HK-2 (cell line): ENCODE data around the gene ANAPC2.

Experiments
- DNase-seq: peaks from one replicate; pipeline ENCODE4 v3.0.0-alpha.2; 2018; ENCODE audit not compliant: unreplicated experiment

The ANAPC2 gene

DNA sequence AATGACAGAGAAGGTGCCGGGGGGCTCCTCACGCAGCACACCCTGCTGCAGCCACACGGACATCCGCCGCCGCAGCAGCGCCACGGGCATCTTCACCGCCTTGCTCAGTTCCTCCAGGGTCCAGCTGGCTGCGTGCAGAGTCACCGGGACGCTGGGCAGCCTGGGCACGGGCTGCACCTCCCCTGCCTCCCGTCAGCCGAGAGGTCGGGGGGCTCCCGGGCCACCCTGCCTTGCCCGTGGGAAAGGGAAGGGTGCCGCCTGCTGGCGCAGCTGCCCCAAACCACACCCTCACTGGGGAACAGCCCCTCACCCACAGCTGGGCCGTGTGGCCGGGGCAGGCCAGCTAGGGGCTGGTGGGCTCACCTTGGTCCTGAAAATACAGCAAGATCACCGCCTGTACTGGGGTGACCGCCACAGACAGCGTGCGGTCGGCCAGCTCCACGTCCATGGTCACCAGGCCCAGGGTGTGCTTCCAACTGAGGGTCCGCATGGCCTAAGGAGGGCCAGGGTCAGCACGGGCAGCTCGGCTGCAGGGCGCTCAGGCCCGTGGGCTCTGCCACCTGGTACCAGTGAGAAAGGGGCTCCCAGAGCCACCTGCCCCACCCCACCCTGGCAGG, 12.9 kb downstream of the ANAPC2 start:
- no peak for DNase-seq

DNA sequence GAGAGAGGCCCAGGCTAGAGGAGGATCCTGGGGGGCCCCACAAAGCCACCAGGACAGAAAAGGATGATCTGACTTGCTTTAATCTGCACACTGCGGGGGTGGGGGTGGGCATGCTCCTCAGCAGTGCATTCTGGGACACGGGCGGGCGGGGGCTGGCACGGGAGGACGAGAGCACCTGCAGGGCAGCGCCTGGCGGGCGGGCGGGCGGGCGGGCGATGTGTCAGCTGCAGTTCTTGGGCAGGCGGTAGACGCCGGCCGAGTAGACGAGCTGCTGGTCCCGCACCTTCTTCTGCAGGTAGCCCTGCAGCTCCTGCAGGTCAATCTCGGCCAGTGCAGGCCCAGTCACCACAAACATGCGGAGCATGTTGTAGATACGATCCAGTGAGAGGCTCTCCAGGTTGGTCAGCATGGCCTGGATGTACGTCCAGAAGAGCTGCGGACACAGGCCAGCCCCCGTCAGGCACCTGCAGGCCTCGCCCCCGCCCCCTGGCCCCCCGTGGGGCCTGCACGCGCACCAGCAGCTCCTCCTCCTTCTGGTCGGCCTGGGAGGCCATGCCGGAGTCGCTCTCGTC, 13.6 kb downstream of the ANAPC2 start:
- no peak for DNase-seq

DNA sequence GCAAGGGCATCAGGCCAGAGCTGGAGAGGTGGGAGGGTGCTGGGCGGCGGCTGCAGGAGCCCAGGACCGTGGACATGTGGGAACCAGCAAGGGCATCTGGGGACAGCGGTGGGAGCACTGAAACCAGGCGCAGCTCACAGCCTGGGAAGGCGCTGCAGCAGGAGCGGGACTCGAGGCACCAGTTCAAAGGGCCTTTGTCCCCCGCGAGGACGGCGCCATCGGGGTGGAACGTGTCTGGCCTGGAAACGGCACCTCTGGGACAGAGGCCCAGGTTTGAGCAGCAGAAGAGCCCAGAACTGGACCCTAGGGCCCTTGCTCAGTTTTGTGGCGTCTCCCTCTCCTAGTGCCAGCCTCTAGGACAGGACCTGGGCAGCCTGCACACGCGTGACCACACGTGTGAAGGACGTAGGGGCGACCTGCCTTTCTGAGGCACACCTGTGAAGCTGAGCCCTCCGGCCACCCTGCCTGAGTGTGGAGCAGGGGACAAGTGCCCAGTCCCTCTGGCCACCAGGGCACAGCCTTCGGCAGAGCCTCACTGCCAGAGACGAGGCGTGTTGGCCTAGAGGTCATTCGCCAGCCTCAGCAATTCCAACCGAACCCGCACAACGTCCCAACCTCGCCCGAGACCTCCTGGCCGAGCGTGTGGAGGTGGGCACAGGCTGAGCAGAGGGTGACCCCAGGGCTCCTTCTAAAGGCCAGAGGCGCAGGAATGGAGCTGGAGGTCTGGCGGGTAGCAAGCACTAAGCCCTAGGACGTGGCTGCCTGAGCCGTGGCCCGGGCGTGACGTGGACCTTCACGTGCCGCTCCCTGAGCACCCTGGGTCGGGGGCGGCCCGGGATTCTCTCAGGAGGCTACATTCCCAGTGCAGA, 14.3 kb downstream of the ANAPC2 start:
- DNase-seq, result no peak

DNA sequence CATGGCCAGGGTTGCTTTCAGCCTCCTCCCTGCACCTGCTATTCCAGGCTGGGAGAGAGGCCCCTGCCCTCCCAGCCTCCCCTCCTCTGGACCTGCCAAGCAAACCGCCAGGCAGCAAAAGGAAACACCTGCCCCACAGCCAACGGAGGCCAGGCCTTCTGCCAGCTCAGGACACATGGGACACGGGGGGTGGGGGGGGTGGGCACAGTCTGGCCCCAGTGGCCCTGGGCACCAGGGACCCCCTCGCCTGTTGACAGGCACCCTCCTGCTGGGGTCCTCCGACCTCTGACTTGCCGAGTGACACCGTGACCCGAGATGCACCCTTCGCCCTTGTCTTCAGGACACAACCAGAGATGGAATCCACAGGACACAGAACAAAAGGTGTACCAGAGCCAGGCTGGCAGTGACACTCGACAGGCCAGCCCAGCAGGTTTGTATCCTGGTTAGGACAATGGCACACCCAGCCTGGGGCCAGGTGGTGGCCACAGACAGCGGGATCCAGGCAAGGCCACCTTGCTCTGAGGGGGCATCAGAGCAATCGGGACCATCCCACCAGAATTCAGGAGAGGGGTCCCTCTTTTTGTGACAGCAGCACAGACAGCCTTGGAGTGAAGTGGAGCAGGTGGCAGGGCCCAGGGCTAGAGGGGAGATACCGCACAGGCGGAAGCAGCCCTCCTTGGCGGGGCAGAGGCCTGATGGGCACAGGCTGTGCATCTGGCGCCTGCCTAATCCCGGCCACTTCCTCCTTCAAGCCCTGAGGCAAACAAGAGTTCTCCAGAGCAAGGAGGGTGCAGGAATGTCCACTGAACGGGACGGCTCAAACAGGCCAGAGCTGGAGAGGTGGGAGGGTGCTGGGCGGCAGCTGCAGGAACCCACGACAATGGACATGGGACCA, 15.2 kb downstream of the ANAPC2 start:
- DNase-seq, result no peak

DNA sequence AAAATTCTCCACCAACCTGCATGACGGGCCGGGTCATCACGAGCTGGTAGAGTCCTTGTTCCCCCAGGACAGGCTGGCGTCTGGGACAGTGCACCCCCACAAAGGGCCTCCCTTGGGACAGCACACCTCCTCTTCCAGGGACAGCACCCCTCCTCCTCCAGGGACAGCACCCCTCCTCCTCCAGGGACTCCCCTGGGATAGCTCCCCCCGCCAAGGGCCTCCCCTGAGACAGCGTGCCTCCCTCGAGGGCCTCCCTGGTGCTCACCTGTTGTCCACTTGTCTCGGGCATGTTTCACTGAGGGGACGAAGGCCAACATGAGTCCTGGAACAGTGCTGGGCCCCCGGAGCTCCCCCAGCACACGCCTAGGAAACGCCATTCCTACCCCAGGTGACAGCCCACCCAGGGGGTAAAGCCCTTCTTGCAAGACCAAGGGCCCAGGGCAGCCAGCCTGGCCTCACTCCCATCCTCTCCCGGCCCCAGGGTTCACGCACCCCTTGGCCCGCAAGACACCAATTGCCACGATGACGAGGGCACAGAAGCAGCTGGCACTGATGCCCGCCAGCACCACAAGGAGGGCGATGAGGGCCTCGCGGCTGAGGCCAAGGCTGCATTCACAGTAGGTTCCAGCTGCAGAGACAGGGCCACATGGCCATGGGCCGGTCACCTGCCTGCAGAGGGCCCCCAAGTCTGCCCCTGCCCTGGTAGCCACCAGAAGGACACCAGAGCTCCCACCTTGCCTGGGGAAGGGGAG, 17.0 kb downstream of the ANAPC2 start:
- no peak for DNase-seq

DNA sequence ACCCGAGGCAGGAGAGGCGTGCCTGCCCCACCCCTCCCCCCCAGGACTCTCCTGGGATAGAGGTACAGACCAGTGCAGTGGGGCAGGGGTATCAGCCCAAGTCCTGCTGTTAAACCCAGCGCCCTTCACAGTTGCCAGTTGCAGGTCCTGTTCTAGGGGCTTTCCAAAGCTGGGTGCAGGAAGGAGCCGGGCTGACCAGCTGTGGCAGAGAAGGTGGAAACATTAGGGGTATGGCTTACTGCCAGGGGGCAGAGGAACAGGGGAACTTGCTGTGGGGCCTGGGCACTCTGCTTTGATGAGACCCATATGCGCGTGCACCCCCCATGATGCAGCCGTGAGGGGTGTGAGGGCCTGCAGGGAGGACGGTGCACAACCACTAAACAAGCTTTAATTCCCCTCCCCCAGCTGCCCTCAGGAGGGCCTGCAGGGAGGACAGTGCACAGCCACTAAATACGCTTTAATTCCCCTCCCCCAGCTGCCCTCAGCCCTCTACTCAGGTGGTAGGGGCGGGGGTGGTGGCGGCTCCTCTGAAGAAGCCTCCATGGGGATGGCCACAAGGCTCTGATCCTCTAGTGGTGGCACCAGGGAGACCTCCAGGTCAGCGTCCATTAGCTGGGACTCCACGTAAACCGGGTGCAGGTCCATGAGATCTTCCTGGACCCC, 17.7 kb downstream of the ANAPC2 start:
- DNase-seq, result no peak

DNA sequence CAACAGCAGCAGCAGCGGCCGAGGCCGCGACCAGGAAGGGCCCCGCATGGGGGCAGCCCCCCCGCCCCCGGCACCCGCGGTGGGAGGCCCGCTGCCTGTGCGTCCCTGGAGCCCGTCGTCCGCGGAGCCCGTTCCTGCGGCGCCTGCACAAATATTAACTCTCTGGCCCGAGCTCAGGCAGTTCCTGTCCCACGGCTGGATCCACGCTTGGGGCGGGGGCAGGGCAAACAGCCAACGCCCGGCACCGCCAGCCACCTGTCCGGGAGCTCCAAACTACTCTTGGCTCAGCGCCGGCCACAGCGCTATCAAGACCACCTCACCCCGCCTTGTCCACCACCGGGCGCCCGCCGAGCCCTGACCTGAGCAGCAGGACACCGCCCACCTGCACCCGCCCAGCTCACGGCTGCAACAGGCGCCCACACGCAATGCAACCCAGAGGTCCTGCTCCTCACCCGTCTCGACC, 18.4 kb downstream of the ANAPC2 start, which contains the start of gene LRRC26:
Gene LRRC26, minus strand, starts transcription at position 156 of the 463 bp plus-strand sequence. Its CDS starts 108 bp downstream, at position 48.
- no peak for DNase-seq

DNA sequence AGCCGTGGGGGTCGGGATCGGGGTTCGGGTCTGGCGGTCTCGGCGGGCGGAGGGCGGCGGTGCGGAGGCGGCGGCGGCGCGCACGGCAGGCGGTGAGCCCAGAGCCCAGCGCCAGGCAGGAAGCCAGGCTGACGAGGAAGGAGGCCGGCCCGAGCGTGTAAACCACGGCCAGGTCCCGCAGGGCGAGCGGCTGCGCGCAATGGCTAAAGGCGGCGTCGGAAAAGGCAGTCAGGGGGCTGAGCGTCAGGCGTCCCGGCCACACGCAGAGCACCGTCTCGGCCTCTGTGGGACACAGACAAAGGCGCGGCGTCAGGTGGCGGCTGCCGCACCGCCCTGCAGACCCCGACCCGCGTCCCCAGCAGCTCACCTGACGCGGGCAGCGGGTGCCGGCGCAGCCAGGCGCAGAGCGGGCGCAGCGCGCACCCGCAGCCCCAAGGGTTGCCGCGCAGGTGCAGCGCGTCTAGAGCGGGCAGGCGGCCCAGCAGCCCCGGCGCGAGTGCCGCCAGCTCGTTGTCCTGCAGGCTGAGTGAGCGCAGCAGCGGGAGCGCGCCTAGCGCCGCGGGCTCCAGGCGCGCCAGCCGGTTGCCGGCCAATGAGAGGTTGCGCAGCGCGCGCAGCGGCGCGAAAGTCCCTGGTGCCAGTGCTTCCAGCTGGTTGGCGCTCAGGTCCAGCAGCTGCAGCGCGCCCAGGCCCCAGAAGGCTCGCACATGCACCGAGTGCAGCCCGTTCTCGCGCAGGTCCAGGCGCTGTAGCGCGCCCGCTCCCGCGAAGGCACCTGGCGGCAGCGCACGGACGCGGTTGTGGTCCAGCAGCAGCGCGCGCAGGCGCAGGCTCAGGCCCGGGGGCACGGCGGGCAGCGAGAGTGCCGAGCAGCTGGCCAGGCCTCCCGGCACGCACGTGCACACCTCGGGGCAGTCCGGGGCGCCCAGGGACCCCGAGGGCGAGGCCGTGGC, 19.2 kb downstream of the ANAPC2 start:
- DNase-seq, result peak; percentile 46

DNA sequence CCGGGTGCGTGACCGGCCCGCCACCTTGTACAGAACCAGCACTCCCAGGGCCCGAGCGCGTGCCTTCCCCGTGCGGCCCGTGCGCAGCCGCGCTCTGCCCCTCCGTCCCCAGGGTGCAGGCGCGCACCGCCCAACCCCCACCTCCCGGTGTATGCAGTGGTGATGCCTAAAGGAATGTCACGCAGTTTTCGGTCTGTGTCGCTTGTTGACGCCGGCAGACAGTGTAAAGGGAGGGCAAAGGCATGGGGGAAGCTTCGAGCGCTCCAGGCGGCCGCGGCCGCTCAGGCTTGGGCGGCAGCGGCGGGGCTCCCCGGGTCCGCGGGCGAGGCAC, 19.8 kb downstream of the ANAPC2 start:
- DNase-seq, result peak; percentile 22

DNA sequence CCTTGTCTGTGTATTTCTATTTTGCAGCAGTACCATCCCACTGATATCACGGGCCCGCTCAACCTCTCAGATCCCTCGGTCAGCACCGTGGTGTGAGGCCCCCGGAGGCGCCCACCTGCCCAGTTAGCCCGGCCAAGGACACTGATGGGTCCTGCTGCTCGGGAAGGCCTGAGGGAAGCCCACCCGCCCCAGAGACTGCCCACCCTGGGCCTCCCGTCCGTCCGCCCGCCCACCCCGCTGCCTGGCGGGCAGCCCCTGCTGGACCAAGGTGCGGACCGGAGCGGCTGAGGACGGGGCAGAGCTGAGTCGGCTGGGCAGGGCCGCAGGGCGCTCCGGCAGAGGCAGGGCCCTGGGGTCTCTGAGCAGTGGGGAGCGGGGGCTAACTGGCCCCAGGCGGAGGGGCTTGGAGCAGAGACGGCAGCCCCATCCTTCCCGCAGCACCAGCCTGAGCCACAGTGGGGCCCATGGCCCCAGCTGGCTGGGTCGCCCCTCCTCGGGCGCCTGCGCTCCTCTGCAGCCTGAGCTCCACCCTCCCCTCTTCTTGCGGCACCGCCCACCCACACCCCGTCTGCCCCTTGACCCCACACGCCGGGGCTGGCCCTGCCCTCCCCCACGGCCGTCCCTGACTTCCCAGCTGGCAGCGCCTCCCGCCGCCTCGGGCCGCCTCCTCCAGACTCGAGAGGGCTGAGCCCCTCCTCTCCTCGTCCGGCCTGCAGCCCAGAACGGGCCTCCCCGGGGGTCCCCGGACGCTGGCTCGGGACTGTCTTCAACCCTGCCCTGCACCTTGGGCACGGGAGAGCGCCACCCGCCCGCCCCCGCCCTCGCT, 20.4 kb downstream of the ANAPC2 start:
- peak; percentile 33 for DNase-seq

DNA sequence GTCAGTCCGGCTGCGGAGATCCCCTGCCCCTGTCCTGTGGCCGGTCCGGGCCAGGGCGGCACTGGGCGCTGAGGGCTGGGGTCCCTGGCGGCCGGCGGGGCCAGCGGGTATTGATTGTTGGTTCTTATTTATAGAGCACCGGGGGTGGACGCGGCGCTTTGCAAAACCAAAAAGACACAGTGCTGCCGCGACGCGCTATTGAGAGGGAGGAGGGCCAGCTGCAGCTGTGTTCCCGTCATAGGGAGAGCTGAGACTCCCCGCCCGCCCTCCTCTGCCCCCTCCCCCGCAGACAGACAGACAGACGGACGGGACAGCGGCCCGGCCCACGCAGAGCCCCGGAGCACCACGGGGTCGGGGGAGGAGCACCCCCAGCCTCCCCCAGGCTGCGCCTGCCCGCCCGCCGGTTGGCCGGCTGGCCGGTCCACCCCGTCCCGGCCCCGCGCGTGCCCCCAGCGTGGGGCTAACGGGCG, 21.0 kb downstream of the ANAPC2 start:
- no peak for DNase-seq

DNA sequence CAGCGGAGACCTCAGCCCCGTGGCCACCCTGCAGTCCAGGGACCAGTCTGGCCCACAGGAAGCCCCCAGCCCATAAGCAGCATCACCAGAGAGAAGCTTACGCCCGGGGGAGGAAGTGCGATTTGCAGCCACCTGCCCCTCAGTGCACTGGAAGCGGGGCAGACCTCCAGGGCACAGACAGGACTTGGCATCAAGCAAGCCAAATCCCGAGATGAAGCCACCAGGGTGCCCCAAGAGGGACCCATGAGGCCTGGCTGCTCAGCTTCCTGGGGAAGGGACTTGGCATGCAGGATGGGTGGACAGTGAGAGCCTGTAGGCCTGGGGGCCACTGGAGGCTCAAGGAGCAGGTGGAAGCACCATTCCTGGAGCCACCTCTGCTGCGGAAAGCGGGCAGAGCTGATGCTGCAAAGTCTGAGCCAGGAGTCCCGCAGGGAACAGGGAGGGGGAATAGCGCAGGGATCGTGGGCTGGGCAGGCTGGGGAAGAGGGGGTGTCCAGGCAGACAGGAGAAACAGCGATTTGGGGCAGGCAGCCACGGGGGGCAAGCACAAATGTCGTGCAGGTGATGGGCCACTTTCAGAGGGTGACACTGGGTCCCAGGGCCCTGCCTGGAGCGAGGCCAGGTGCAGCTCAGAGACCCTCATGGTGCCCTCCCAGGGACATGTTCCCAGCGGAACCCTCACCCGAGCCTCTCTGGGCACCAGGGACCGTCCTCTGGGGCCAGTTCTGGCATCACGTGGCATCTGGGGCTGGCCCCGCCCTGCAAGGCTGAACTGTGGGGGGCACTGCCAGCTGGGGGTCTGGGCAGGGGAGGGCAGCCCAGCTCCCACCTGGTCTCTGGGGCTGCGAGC, 21.8 kb downstream of the ANAPC2 start:
- DNase-seq, result no peak

DNA sequence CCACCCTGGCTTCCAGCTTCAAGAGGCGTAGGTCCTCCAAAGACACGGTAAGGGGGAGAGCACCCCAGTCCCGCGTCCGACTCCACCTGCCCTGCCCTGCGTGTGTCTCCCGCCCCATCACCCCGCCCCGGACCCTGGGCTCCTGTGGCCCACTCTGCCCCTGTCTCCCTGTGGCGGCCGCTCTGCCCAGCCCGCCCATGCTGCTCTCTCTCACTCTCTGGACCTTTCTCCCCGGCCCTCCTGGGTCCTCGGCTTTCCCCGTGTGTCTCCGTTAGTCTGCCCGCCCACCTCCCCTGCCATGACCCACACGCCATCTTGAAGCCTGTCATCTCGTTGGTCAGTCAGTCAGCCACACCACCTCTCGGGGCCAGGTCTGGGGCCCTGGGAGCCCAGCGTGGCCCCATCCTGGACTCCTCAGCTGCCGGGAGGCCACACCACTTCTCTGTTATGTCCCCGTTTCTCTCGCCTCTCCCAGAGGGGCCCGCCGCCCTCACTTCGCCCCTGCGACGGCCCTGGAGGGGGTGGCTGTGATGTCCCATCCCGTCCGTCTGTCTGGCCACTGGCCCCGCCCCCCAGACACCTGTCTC, 23.0 kb downstream of the ANAPC2 start:
- no peak for DNase-seq

DNA sequence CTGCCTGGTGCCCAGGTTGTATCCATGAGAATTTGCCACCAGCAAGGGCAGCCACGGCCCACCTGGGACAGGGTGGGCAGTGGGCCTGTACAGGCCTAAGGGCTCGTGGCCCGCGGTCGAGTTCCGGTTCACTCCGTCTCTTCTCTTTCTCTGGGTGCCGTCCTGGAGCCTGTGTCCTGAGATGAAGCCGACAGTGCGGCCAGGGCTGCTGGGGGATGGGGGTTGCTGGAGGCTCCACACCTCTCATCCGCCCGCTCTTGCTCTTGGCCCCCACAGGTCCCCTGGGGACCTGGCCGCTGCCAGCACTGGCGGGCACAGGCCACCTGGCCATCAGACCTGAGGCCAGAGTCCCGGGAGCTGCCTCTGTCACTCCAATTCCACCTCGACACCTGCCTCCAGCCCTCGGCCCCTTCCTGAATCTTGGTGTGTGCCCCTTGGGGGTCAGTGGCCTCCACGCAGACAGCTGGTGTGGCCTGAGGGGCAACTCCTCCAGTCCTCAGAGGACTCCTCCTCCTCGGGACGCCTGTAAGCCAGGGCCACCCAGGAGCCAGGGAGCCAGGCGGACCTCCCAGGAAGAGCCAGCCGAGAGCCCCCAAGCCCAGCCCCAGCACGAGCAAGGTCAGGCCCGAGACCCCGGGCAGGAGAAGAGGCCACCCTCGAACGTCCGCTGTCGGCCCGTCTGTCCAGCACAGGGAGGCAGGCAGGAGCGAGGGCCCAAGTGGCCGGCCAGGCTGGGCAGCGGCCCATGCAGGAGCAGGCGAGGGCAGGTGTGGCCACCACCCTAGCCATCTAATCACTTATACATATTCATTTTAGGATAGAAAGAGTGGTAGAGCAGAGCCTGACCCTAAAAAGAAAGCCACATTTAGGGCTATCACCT, 23.8 kb downstream of the ANAPC2 start:
- DNase-seq, result no peak

DNA sequence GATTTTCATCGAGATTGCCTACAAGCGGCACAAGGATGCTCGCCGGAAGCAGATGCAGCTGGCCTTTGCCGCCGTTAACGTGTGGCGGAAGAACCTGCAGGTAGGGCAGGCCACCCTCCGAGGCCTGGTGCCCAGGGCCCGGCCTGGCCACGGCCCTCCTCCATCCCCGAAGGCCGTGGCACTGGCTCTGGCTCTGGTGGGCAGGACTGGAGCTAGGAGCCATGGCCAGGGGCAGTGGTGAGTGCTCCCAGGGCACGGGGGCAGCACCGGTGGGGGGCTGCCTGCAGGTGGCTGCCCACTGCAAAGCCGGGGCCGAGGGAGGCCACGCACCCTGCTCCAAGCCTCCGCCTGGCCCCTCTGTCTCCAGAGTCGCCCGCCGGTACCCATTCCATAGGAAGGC, 24.6 kb downstream of the ANAPC2 start:
- no peak for DNase-seq

DNA sequence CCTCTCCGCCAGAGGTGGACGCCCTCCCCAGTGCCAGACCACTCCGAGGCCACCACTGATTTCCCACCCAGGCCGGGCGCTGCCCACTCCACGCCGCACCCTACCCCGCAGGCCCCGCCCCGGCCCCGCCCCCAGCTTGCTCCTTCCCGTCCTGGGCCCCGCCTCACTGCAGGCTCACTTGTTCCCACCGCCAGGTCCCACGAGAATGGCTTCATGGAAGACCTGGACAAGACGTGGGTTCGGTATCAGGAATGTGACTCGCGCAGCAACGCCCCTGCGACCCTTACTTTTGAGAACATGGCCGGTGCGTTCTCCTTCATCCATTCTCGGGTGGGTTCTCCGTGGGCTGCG, 25.0 kb downstream of the ANAPC2 start:
- DNase-seq, result peak; percentile 24
